ENCODE data around the gene KLF1.
"Not testable (repeated sequence)": the region's sequence is repeated elsewhere in the genome, so short reads cannot be mapped to it uniquely, and the experiment has no call there.

KLF1 gene

GRCh38 chr19:12890787-12891552, 4.0 kb upstream of the KLF1 start, which contains the start of gene GCDH:
GCDH (plus strand) TSS chr19:12891160; CDS start chr19:12891305, 145 bp downstream.
- DNase-seq (ENCODE audit: low spot score) = peak; percentile 97

GRCh38 chr19:12890299-12890786, 3.3 kb upstream of the KLF1 start:
- not testable (repeated sequence) for DNase-seq (ENCODE audit: low spot score)

GRCh38 chr19:12888006-12888603, 1.1 kb upstream of the KLF1 start:
- no peak for DNase-seq (ENCODE audit: low spot score)

GRCh38 chr19:12886651-12886968, 391 bp downstream of the KLF1 start:
- DNase-seq (ENCODE audit: low spot score) = no peak

GRCh38 chr19:12885749-12886650, 1.0 kb downstream of the KLF1 start:
- DNase-seq (ENCODE audit: low spot score) = no peak

- DNase-seq (ENCODE audit: low spot score) = peak; percentile 78
Observed at GRCh38 chr19:12884926-12885748, 1.9 kb downstream of the KLF1 start.

- DNase-seq (ENCODE audit: low spot score) = no peak
Observed at GRCh38 chr19:12884627-12884925, 2.4 kb downstream of the KLF1 start.

- no peak for DNase-seq (ENCODE audit: low spot score)
Observed at GRCh38 chr19:12884202-12884601, 2.8 kb downstream of the KLF1 start.

GRCh38 chr19:12882589-12882988, 4.4 kb downstream of the KLF1 start:
- DNase-seq (ENCODE audit: low spot score) = no peak

- peak; percentile 99 for DNase-seq (ENCODE audit: low spot score)
Observed at GRCh38 chr19:12881172-12881808, 5.7 kb downstream of the KLF1 start, which contains the start of gene DNASE2. DNASE2 (minus strand) TSS chr19:12881449; CDS start chr19:12881375, 74 bp downstream.

- peak; percentile 51 for DNase-seq (ENCODE audit: low spot score)
Observed at GRCh38 chr19:12880551-12881171, 6.3 kb downstream of the KLF1 start.

GRCh38 chr19:12875086-12875485, 11.9 kb downstream of the KLF1 start:
- DNase-seq (ENCODE audit: low spot score) = no peak

- DNase-seq (ENCODE audit: low spot score) = no peak
Observed at GRCh38 chr19:12873891-12874745, 12.9 kb downstream of the KLF1 start.

- peak; percentile 50 for DNase-seq (ENCODE audit: low spot score)
Observed at GRCh38 chr19:12872941-12873890, 13.8 kb downstream of the KLF1 start.

GRCh38 chr19:12872255-12872654, 14.7 kb downstream of the KLF1 start:
- DNase-seq (ENCODE audit: low spot score) = no peak

GRCh38 chr19:12871681-12872080, 15.3 kb downstream of the KLF1 start:
- no peak for DNase-seq (ENCODE audit: low spot score)

GRCh38 chr19:12868540-12869112, 18.4 kb downstream of the KLF1 start:
- DNase-seq (ENCODE audit: low spot score) = peak; percentile 40

Data from AG20443 (cell line).